HCEC 1CT (cell line): ENCODE measurements around the gene TBC1D22A.

Experiments
- DNase-seq: peaks from one replicate; pipeline ENCODE4 v3.0.0-alpha.2; 2017

Gene TBC1D22A

GRCh38 chr22:47052236-47053012, 290.0 kb downstream of the TBC1D22A start:
- DNase-seq: no peak

GRCh38 chr22:47053013-47053725, 290.7 kb downstream of the TBC1D22A start:
- DNase-seq: no peak

GRCh38 chr22:47053726-47054141, 291.3 kb downstream of the TBC1D22A start:
- no peak for DNase-seq

- no peak for DNase-seq
These were observed 292.0 kb downstream of the TBC1D22A start for GRCh38 chr22:47054231-47055072.

- DNase-seq: no peak
These were observed 292.6 kb downstream of the TBC1D22A start for GRCh38 chr22:47055073-47055355.

GRCh38 chr22:47055461-47055860, 293.0 kb downstream of the TBC1D22A start:
- DNase-seq: no peak

- DNase-seq: no peak
These were observed 293.5 kb downstream of the TBC1D22A start for GRCh38 chr22:47055921-47056320.

- DNase-seq: no peak
These were observed 293.9 kb downstream of the TBC1D22A start for GRCh38 chr22:47056361-47056760.

GRCh38 chr22:47056776-47057470, 294.5 kb downstream of the TBC1D22A start:
- no peak for DNase-seq

- DNase-seq: no peak
These were observed 295.6 kb downstream of the TBC1D22A start for GRCh38 chr22:47057916-47058585.

GRCh38 chr22:47059076-47059475, 296.6 kb downstream of the TBC1D22A start:
- no peak for DNase-seq

- no peak for DNase-seq
These were observed 297.3 kb downstream of the TBC1D22A start for GRCh38 chr22:47059701-47060161.

GRCh38 chr22:47060718-47061117, 298.3 kb downstream of the TBC1D22A start:
- DNase-seq: no peak

GRCh38 chr22:47061226-47061625, 298.8 kb downstream of the TBC1D22A start:
- DNase-seq: no peak

GRCh38 chr22:47062126-47062525, 299.7 kb downstream of the TBC1D22A start:
- no peak for DNase-seq

- no peak for DNase-seq
These were observed 300.6 kb downstream of the TBC1D22A start for GRCh38 chr22:47063071-47063509.

- DNase-seq: no peak
These were observed 301.2 kb downstream of the TBC1D22A start for GRCh38 chr22:47063606-47064005.

- no peak for DNase-seq
These were observed 301.6 kb downstream of the TBC1D22A start for GRCh38 chr22:47064016-47064415.

- DNase-seq: no peak
These were observed 302.0 kb downstream of the TBC1D22A start for GRCh38 chr22:47064416-47064815.

GRCh38 chr22:47065756-47066615, 303.5 kb downstream of the TBC1D22A start:
- no peak for DNase-seq

GRCh38 chr22:47066616-47066905, 304.1 kb downstream of the TBC1D22A start:
- DNase-seq: no peak
